Dermis blood vessel endothelial cell (primary cell): ENCODE measurements around the gene P2RY14. TPM values are rescaled to one million over a fixed set of nuclear protein-coding genes. Genes with fewer than 3 reads are reported as not detected.

Experiments
- DNase-seq: peaks from one replicate; pipeline ENCODE4 v3.0.0; 2010
- total RNA-seq: library from RNA; depleted of rRNA; stranded (reverse); fragments of >200 nt; gene quantifications from 2 replicates; pipeline ENCODE4 v1.2.3, GENCODE V29; 2014

P2RY14 gene
- total RNA-seq, 1 donor from 2014 or later: not detected

DNA sequence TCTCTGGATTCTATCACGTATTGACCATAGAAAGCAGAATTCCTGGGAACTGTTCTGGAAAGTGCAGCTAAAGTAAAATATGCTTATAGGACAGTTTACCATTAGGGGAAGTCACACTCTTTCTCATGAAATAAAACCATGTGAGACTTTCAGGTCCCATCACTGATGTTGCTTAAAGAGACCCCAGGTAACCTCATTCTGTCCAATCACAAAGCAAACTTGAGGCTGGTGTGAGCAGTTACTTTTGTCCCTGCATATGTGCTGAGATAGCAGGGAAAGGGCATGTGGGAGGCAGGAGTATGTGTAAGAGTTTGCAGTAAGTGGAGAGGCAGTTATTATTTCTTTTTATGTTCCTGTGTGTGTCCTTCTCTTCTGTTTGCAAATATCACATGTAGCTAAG, 22.2 kb upstream of the P2RY14 start:
- no peak for DNase-seq

DNA sequence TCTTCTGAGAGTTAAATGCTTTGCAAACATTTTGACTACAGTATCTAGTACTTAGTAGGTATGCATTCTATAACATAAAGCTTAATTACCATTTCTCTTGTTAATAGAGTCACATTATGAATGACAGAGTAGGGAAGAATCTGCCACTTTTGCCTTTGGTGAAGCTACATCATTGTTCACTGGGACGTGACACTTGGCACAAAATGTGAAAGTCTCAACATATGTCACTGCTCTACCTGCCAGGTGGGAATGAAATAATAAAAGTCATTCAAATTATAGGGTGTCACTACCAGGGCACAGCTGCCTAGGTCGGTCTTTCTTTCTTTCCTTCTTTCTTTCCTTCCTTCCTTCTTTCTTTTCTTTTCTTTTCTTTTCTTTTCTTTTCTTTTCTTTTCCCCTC, 20.7 kb upstream of the P2RY14 start:
- no peak for DNase-seq

DNA sequence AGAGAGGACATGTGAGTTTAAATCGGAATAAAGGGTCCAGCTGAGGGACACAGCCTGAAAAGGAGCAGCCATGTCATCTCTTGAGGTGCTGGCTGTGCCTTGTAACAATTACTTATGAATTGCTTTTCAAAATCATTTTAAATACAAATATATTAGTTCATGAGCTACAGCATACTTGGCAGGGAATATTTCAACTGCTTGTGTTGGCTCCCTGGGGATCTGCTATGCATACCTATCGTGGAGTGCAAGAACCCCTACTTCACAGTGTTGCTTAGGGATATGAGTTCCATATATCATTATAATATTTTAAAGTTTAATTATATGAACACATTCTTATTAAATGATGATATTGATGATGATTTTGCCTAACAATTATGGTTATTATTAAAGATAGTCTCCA, 19.1 kb upstream of the P2RY14 start:
- DNase-seq: no peak

DNA sequence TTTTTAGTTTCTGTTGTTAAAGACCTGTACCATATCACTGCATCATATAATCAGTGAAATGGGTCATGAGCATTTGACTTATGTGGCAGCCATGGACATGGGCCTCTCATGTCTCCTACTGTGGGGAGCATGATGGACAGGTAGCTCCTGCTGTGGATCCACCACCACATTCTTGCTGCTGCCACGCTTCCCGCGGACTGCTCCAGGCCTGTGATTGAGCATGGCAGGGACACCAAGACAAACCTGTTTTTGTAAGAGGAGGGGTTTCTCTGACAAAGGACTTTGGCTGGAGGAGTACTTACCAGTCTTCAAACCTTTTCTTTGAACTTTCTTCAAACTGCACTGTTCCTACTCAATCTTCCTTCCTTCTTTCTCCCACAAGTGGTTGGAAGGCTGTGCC, 17.9 kb upstream of the P2RY14 start:
- no peak for DNase-seq

DNA sequence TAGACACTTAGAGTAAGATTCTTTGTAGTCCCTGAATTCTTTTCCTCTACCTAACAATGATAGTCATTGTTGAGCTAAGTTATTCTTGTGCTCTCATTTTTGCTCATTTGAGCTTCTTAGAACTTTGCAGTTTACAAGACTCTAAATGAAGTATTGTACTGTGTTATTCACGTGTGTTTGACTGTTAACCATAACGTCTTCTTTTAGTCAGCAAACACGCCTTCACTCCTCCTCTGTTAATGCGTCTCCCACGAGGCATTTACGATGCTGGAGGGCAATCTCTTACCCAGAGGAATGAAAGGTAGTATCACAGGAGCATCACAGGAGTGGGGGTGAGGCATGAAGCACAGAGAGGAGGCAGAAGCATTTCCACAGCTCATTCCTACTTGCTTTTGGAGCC, 14.8 kb upstream of the P2RY14 start:
- no peak for DNase-seq

DNA sequence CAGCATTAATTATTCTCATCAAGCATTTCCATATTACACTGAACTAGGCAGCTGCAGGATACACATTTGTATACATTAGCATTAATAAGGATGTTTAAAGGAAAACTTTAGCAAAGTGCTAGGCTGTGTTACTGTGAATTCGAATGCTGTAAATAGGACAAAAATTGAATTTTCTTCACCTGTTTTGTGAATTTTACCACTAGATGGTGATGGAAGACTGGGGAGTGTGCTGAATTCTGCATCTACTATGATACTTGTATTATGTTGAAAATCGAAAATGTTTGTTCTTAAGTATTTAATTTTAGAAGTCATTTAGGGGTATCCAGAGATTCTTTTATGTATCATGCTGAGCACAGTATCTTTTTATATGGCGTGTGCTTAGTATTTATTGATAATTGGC, 12.3 kb upstream of the P2RY14 start:
- peak; percentile 7 for DNase-seq

DNA sequence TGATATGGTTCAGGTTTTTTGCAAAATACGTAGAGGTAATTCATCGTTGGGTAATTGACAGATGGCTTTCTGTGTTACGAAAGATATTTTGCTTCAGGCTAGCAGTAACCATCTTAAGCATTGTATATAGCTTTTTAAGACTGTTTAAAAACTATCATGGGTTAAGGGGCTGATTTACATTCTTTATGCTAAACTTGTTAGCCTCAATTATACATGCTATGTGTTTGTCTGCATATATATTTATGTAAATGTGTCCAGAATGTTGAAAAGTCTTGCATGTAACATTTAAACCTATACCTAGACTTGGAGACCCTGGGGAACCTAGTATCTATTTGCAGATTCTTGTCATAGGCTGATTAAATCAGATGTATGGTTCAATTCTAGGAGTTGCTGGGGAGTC, 11.1 kb upstream of the P2RY14 start:
- DNase-seq: no peak

DNA sequence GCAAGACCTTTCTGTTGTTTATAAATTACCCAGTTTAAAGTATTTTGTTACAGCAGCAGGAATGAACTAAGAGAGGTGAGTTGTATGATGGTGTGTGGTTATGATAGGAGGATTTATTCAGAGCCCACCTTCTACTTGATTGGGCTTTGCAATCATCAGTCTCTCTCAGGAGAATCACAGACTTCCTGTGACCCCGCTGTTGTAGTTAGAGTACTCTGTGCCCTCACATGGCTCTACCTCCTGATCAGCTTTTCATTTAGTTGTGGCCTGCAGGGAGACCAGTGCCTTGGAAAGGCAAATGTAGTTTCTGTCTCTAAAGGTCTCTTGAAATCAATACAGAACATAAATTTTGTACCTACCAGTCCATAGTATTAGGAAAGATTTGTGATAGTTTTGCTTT, 7.6 kb upstream of the P2RY14 start:
- no peak for DNase-seq

DNA sequence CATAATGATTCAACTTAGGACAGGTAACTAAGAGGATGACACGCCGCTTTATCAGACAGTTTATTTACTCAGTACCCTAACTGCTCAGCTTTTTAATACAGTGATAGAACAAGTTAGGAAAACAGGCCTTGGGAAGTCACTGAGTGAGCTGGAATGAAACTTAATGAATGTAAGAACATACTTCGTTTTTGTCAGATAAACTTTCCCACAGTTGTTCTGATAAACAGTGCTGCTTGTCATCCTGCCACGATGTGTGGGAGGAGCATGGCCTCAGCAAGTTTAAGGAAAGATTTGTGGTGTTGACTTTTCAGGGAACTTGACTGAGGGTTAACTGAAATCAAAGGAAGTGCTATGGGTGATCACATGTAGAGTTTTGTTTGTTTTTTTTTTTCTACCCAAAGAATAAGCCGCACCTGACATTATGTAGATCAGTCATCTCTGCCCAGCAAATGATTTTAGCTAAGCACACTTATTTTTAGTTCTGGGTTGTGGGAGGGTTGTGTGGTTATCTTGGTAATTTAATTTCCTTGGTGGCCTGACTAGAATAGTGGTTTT, 5.6 kb upstream of the P2RY14 start:
- no peak for DNase-seq

DNA sequence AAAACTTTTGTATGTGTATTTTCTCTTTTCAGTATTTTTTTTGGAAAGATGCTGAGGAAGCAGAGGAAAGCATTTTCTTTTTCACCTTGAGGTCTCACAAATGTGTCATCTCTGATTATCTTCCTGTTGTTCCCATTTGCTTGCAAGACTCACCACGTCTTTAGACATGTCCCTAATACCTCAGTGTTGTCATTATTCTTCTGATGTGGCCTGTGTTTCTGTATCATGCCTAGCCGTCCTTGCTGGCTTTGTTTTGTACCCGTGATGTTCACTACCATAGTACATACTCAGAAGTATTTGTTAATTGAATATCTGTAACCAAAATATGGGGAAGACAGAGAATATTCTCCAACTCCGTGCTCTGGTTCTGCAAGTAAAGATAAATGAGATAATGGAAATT, 5.0 kb upstream of the P2RY14 start:
- no peak for DNase-seq

DNA sequence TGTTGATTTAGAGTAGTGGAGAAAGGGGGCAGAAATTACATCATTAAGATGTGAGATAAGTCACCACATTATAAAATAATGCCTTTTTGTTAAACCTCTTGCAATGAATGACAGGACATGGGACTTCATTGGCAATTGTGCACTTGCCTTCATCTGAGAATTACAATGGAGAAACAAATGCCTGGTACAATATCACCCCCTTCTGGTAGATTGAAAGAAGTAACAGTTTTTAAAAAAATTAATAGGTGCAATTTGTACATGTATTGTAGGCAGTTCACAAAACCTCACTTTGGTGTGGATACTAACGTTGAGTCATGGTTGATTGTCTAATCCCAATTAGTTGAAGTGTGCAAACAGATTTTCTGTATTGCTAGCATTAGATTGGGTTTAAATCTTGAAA, 4.6 kb upstream of the P2RY14 start:
- DNase-seq: peak; percentile 74

DNA sequence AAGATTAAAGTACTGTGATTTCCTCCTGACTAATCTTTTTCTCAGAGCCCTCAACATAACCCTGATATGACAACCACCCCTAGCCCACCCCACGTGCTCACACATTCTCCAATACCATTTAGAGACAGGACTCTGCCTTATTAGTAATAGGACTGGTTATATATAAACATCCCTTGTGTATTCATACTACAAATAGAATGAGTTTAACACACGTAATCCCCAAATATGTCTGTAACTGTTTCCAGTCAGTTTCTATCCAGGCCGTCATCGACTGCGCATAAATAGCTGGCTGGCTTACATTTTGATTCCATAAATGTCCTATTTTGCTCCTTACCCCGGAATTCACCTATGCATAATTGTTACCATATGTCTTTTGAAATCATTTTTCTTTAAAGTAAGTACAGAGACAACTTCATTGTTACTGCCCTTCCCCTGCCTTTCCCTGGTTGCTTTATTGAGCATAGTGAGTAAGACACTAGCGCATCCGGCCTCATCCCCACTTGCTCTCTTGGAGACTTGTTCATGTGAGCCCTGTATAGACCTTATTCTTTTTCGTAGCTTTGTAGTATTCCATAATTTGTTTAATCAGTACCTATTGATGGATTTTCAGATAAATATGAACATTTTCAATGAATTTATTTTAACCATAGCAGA, 3.5 kb upstream of the P2RY14 start:
- DNase-seq: no peak

DNA sequence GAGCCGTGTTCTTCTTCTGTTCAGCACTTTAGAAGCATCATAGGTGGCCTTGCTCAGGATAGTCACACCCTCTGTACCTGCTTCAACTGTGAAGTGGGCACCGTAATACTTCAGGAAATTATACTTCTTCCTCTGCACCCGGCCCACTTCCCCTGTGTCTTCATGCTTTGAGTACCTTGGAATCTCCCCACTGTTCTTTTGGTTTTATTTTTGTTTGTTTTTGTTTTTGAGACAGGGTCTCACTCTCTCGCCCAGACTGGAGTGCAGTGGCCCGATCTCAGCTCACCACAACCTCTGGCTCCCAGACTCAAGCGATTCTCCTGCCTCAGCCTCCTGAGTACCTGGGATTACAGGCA, 1.7 kb downstream of the P2RY14 start:
- DNase-seq: no peak

DNA sequence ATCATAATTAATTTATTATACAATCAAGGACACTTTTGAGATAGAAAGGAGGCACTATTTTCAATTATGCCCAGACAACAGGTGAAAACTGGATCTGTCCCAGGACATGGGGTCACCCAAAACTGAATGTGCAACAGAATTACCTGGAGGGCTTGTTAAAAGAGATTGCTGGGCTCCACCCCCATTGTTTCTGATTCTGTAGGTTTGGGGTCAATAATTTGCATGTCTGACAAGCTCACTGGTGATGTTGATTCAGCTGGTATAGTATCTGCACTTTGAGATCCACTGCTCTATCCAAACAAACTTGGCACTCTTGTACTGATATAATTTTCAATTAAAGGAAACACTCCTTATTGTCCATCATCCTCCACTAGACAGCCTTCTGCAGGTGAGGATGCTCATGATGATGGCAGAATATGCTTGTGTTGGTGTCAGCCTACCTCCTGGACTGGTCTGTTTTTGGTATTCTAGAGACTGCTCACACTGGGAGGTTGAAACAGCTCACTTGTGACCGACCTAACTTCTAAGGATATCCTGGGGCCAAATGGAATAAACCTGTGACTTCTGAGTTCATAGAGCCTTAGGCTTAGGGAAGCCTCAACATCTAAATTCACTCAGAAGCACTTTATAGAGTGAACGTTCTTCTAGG, 2.2 kb downstream of the P2RY14 start:
- DNase-seq: no peak

DNA sequence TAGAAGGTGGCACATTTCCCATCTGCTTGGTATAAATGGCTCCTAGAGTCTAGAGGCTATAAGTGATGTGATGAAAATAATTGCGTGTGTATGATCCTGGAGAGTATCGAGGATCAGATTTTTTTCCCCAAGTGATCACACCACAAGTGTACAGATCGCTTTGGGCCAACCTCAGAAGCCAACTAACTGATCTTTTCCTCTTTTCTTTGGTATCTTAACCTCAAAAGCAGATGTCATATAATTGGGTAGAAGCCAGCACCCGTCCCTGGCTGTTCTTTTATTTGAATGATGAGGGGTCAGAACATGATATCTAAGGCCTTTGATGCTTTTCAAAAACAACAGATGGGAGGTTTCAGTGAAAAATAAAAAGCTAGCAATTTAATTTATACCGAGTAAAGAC, 3.3 kb downstream of the P2RY14 start:
- DNase-seq: no peak

DNA sequence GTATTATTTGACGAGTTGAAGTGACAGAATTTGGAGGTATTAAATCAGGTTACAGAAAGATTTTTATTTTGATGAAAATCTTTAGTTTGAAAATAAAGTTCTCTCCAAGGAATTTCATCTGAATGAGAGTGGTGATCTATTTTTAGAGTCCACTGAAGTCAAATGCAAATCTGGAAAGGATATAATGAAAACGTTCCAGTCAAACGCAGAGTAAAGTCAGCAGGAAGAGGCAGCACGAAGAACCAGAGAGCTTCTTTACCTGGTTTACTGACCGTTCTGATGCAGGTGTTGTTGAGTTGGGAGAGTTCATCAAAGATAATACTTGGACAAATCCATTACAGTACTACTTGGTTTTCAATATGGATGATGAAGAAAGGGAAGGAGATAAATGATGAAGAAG, 8.7 kb downstream of the P2RY14 start:
- no peak for DNase-seq

DNA sequence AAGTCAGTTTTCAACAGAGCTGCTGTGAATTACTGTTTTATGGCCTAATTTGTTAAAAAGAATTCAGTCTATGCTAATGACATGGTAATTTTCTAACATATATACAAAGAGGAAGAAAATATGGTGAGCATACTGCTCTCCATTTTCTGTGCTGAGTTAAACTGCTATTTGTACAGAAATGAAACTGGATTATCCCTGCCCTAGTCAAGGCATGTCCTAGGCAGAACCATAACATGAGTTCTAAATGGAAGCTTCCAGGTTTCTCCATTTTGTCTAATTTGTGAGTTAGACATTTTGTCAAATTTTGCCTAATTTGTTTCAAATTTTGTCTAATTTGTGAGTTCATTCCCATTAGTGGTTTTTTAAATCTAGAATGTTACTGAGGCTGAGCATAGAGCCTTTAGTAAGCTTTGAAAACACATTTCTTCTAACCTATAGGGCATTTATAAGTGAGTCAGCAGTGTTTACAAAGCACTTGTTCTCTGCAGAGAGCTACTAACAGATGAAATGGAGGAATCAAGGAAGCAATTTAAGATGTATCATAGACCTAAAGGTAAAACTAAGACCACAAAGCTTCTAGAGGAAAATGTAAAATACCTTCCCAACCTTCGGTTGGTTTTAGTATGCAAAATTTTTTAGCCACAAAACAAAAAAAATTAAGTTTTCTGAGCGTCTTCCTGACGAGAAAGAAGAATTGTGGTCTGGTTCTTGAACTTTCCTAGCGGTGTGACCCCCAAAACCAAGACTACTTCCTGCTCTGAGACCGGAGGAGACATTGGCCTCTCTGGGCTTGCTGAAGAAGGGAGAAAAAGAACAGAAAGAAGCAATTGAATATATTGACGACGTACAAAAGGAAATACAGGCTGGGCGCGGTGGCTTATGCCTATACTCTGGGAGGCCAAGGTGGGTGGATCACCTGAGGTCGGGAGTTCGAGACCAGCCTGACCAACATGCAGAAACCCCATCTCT, 9.8 kb downstream of the P2RY14 start:
- DNase-seq: no peak

DNA sequence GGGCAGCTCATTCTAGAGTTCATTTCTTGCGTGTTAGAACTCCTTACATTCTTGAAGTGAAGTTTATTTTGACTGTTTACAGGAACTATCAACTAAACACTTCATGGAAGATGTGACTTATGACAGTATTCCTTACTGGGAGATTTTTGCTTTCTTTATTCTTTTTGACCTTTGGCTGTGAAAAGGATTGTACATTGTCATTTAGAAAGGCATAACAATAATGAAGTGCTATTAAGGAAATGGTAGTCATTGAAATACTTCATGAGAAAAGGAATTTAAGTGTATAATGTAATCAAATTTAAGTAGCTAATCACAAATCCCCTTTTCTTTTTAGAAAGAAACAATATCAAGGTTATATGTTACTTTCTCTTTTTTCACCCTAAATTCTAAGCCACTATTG, 11.3 kb downstream of the P2RY14 start:
- no peak for DNase-seq

DNA sequence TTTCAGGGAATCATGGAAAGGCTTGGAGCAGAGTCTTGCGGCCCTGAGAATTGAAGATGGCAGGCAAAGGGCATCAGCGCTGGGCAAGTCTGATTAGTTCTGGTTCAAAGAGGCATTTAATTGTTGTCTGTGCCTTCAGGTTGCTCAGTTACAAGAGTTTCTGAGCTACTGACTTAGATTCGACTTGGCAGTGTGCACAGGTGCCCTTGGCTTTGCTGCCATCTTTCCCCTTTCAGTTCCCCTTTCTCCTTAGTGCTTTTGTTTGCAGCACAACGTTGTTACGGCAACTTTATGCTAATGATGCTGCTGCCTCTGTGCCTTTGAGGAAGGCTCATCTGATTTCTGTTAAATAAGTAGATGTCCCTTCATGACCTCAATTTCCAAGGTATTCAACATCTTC, 12.5 kb downstream of the P2RY14 start:
- no peak for DNase-seq

DNA sequence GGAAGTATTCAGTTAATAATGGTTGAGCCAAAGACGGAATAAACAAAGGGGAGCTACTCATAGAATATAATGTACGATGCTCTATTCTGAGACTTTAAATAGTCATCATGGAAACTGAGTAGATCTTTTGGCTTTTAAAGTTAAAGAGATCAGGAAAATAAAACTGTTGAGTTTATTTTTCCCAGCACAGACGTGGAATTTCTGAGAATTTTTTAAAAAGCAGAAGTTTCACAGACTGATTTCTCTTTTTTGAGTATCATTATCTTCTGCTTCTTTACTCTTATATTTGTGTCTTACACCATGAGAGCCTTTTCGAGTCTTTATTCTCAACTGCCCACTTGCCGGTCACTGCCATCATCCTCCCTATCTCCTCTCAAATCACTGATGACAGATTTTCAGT, 13.2 kb downstream of the P2RY14 start:
- no peak for DNase-seq

DNA sequence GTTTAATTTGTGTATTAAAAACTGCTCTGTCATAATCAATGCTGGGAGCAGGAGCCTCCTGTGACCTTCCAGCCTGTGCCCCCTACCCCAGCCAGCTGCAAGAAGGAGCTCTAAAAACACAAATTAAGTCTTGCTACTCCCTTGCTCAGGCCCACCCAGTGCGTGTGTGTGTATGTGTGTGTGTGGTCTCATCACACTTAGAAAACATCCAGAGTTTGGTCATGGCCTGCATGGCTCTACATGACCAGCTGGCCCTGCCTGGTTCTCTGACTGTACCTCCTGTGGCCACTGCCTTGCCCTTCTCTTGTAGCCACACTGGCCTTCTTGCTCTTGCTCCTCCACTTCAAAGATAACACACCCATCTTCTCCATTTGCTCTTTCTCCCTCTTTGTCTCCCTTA, 13.7 kb downstream of the P2RY14 start:
- DNase-seq: no peak

DNA sequence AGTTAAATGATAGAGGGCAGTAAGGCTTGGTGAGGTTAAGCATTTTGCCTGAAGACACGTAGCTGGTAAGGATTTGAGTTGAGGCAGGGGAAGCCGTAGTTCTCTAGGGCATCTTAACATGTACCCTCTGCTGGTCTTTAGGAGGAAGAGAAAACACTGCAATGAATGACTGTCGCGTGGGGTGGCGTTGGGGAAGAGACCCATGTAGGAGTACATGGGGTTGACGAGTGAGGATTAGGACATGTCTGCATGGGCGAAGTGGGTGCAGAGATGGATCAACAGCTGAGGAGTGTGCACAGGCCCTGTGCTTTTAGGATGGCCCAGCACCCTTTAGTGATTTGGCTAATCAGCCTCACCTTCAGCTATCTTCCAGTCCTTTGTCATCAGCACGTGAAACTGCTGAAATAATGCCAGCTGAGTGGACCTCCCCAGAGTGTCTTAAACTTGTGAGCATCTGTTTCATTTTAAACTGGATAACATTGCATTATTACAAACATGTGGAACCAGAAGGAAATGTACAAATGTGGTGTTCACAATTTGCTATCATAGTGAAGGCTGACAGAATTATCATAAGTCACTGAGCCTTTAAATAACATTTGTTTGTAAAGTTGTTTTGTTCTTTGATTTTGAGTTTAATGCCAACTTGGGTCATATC, 15.3 kb downstream of the P2RY14 start:
- DNase-seq: no peak

DNA sequence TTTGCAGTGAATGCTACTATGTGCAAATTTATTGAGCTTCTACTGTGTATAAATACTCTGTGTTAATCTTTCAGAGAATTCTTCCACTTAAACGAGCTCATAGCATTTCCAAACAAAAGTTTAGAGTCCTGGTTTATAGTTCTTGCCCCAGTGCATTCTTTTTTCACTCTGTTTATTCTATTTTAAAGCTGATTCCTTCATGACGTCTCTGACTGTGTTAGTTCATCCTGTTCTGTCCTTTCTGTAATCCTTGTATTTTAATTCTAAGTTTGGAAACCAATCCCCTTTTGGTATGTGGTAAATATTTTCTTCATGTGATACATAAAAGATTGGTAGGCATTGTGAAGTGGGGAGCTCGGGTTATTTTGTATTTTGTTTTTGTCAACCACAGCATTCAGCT, 18.7 kb downstream of the P2RY14 start:
- DNase-seq: no peak
